CD8-positive, alpha-beta memory T cell (primary cell): ENCODE results near the gene LAPTM4A. TPM values are rescaled to one million over a fixed set of nuclear protein-coding genes. Genes with fewer than 3 reads are reported as not detected.

Source experiments
- CTCF ChIA-PET: fragments of 350-600 bp; sonication (Branson Sonifier 250); formaldehyde crosslinking; loops from one replicate; lab custom pipeline; 2021; ENCODE audit warnings: antibody characterized with exemption; lab: Charles Lee
- POLR2A ChIA-PET: fragments of 350-600 bp; sonication (Branson Sonifier 250); formaldehyde crosslinking; loops from one replicate; lab custom pipeline; 2021; ENCODE audit warnings: antibody characterized with exemption; lab: Charles Lee
- DNase-seq, 5 donors: peaks; one replicate each; pipeline versions ENCODE4 v3.0.0 to v3.0.0-alpha.2; 2020 to 2022; ENCODE audit warnings: mixed read lengths in 1 of 5
- H3K27ac ChIP-seq: one replicate; pipeline ENCODE4 v1.7.0; 2013; ENCODE audit warnings: low read depth, mild to moderate bottlenecking, low read length, moderate library complexity
- H3K27me3 ChIP-seq: 2 replicates; pipeline ENCODE4 v1.7.0; 2013; ENCODE audit warnings: low read length, mild to moderate bottlenecking; ENCODE audit not compliant: insufficient read depth, poor library complexity, severe bottlenecking
- H3K36me3 ChIP-seq: 2 replicates; pipeline ENCODE4 v1.7.0; 2013; ENCODE audit warnings: mild to moderate bottlenecking, low read length, moderate library complexity; ENCODE audit not compliant: insufficient read depth
- H3K4me1 ChIP-seq: 2 replicates; pipeline ENCODE4 v1.7.0; 2013; ENCODE audit warnings: mild to moderate bottlenecking, low read length, moderate library complexity; ENCODE audit not compliant: insufficient read depth
- H3K4me3 ChIP-seq: 2 replicates; pipeline ENCODE4 v1.7.0; 2013; ENCODE audit warnings: mild to moderate bottlenecking, low read length
- H3K9me3 ChIP-seq: 2 replicates; pipeline ENCODE4 v1.7.0; 2013; ENCODE audit warnings: mild to moderate bottlenecking, low read length
- H3K27ac Mint-ChIP-seq, 8 donors: one replicate each; pipeline ENCODE4 v1.8.0; 2020 to 2021; ENCODE audit warnings: mixed read lengths in 8 of 8, mild to moderate bottlenecking in 6 of 8, inconsistent platforms in 3 of 8, moderate library complexity in 3 of 8
- H3K27me3 Mint-ChIP-seq, 2 donors: one replicate each; pipeline ENCODE4 v1.8.0; 2020 to 2021; ENCODE audit warnings: mixed read lengths in 2 of 2, mild to moderate bottlenecking in 1 of 2, moderate library complexity in 1 of 2
- H3K36me3 Mint-ChIP-seq, 3 donors: one replicate each; pipeline ENCODE4 v1.8.0; 2020 to 2021; ENCODE audit warnings: mixed read lengths in 3 of 3, inconsistent platforms in 1 of 3, mild to moderate bottlenecking in 1 of 3
- H3K4me1 Mint-ChIP-seq, 3 donors: one replicate each; pipeline ENCODE4 v1.8.0; 2020 to 2021; ENCODE audit warnings: mixed read lengths in 3 of 3, inconsistent platforms in 1 of 3, mild to moderate bottlenecking in 1 of 3
- H3K4me3 Mint-ChIP-seq, 7 donors: one replicate each; pipeline ENCODE4 v1.8.0; 2020 to 2021; ENCODE audit warnings: mixed read lengths in 7 of 7, mild to moderate bottlenecking in 6 of 7, moderate library complexity in 4 of 7, inconsistent platforms in 2 of 7
- H3K9me3 Mint-ChIP-seq, 5 donors: one replicate each; pipeline ENCODE4 v1.8.0; 2020 to 2022; ENCODE audit warnings: mixed read lengths in 5 of 5, mild to moderate bottlenecking in 3 of 5, moderate library complexity in 2 of 5, inconsistent platforms in 1 of 5
- polyA plus RNA-seq: library from polyadenylated mRNA; unstranded; fragments of 300-500 nt; fragmentation: Illumina TruSeq; gene quantifications from one replicate; pipeline ENCODE4 v1.2.3, GENCODE V29; 2021
- total RNA-seq, 2 experiments: library from RNA; stranded (reverse); gene quantifications; one replicate each; pipeline ENCODE4 v1.2.3, GENCODE V29; 2021

LAPTM4A gene
- total and polyA plus RNA-seq, 3 experiments from 2014 or later, result 29.0 to 119 (median 31.0) TPM

DNA sequence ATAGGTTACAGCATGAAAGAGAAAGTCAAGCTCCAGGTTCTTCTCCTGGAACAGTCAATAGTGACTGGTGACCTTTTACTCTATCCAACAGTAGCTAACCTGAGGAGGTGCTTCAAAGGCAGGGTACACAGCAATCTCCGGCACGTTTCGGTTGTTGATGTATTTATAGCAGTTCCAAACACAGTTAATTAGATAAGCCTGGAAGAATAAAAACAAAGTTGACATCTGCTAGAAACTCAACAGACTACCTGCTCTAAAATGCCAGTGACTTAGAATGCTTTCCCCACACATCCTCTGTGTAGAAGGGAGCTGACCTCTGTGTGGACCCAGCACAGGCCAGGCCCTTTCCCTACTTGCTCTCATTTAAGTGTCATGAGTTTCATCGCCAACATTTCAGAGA is 17.2 kb downstream of the LAPTM4A start:
- H3K36me3 Mint-ChIP-seq, result peaks cover 41 to 95% (median 62%) of the 10 kb centered on the region in 3 donors
- H3K27ac Mint-ChIP-seq, result no peak overlapping the region
- H3K9me3 Mint-ChIP-seq, result peaks cover 0 to 1% (median 0%) of the 10 kb centered on the region in 5 donors
- POLR2A ChIA-PET, result no interaction called here
- peaks cover 0 to 24% (median 0%) of the 10 kb centered on the region in 3 donors for H3K4me1 Mint-ChIP-seq
- H3K27me3 ChIP-seq, result no peaks in the 10 kb centered on the region
- H3K9me3 ChIP-seq, result no peaks in the 10 kb centered on the region
- H3K36me3 ChIP-seq, result peaks cover 39% of the 10 kb centered on the region
- H3K4me1 ChIP-seq, result no peaks in the 10 kb centered on the region
- no peak overlapping the region for H3K27ac ChIP-seq
- H3K4me3 ChIP-seq, result no peak overlapping the region
- DNase-seq, result no peak
- no peaks in the 10 kb centered on the region for H3K27me3 Mint-ChIP-seq
- no peak overlapping the region for H3K4me3 Mint-ChIP-seq
- CTCF ChIA-PET, result interaction anchor here (1.3 kb wide), 1 partner anchor 19 kb away, joined by 5 read pairs; no protein-coding TSS in a partner anchor

DNA sequence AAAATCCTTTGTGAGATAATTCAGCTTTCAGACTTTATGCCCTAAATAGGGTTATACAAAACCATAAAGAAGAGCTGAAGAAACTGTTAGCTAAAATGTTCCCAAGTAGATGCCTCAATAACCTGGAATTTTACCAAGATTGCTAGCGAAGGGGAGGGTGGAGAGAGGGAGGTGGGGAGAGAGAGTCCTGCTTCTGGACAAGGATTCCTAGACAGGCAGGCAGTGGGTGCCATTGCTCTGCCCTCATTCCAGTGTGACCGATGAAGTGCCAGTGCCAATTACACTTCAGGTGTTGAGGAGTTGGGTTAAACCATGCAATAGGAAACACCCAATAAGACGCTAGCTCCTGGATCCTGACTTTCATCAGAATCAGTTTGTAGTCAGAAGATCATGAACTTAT is 18.1 kb downstream of the LAPTM4A start:
- Mint-ChIP-seq H3K27me3 (no peaks in the 10 kb centered on the region), H3K4me3 (no peak overlapping the region), H3K9me3 (peaks cover 0 to 1% (median 0%) of the 10 kb centered on the region in 5 donors), H3K36me3 (peaks cover 49 to 95% (median 63%) of the 10 kb centered on the region in 3 donors), H3K4me1 (peaks cover 0 to 20% (median 0%) of the 10 kb centered on the region in 3 donors), H3K27ac (no peak overlapping the region)
- no peak overlapping the region for H3K27ac ChIP-seq
- no peaks in the 10 kb centered on the region for H3K27me3 ChIP-seq
- H3K4me3 ChIP-seq, result no peak overlapping the region
- POLR2A ChIA-PET, result no interaction called here
- no peaks in the 10 kb centered on the region for H3K4me1 ChIP-seq
- CTCF ChIA-PET, result no interaction called here
- H3K9me3 ChIP-seq, result no peaks in the 10 kb centered on the region
- H3K36me3 ChIP-seq, result peaks cover 40% of the 10 kb centered on the region
- DNase-seq, result no peak

DNA sequence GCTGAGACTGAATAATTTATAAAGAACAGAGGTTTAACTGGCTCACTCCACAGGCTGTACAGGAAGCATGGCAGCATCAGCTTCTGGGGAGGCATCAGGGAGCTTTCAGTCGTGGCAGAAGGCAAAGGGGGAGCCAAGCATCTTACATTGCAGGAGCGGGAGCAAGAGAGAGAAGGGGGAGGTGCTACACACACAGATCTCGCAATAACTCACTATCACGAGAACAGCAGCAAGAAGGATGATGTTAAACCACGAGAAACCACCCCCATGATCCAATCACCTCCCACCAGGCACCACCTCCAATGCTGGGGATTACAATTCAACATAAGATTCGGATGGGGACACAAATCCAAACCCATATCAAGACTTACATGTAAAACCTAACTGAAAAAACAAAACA is 21.2 kb downstream of the LAPTM4A start:
- peaks cover 31% of the 10 kb centered on the region for H3K36me3 ChIP-seq
- no peak for DNase-seq
- H3K27ac ChIP-seq, result no peak overlapping the region
- no peaks in the 10 kb centered on the region for H3K9me3 ChIP-seq
- H3K27me3 ChIP-seq, result no peaks in the 10 kb centered on the region
- POLR2A ChIA-PET, result no interaction called here
- H3K4me1 ChIP-seq, result no peaks in the 10 kb centered on the region
- Mint-ChIP-seq H3K27me3 (no peaks in the 10 kb centered on the region), H3K27ac (peak overlapping the region in 1 of 8 donors; percentile 20), H3K4me1 (no peaks in the 10 kb centered on the region), H3K36me3 (peaks cover 43 to 77% (median 54%) of the 10 kb centered on the region in 3 donors), H3K4me3 (no peak overlapping the region), H3K9me3 (peaks cover 0 to 1% (median 0%) of the 10 kb centered on the region in 5 donors)
- CTCF ChIA-PET, result no interaction called here
- no peak overlapping the region for H3K4me3 ChIP-seq

DNA sequence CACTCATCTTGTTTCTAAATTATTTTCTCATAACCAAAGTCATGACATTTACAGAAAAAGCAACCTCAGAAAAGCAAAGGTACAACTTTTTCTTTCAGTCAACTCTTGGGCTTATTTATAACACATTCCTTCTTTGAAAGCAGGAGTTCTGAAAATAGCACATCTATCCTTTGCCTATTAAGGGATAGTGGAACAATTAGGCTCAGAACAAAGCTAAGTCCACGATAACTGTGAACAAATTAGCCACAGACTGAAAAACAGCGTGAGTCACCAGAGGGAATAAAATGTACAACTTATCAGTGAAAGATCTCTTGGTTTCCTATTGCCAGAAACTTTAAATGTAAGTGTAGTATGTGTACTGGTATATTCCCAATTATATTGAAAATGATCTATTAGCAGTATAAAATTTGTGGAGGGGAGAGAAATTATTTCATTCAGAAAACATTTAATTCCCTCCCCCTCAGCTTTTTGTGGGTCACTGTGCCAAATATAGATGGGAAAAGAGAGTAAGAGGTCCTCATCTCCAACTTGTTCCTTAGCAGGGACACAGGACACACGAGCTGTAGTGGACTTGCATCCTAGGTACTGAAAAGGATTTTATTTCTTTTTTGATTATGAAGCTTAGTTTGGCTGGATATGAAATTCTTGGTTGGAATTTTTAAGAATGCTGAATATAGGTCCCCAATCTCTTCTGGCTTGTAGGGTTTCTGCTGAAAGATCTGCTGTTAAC is 23.6 kb downstream of the LAPTM4A start:
- peaks cover 32 to 61% (median 55%) of the 10 kb centered on the region in 3 donors for H3K36me3 Mint-ChIP-seq
- Histone ChIP-seq H3K27me3 (no peaks in the 10 kb centered on the region), H3K27ac (no peak overlapping the region), H3K4me1 (no peaks in the 10 kb centered on the region), H3K36me3 (peaks cover 12% of the 10 kb centered on the region), H3K9me3 (no peaks in the 10 kb centered on the region), H3K4me3 (no peak overlapping the region)
- no peak for DNase-seq
- no peaks in the 10 kb centered on the region for H3K27me3 Mint-ChIP-seq
- no peak overlapping the region for H3K27ac Mint-ChIP-seq
- POLR2A ChIA-PET, result no interaction called here
- H3K9me3 Mint-ChIP-seq, result peaks cover 0 to 4% (median 0%) of the 10 kb centered on the region in 5 donors
- CTCF ChIA-PET, result interaction anchor here (1.6 kb wide), 1 partner anchor 12 kb away, joined by 4 read pairs; no protein-coding TSS in a partner anchor
- no peaks in the 10 kb centered on the region for H3K4me1 Mint-ChIP-seq
- H3K4me3 Mint-ChIP-seq, result no peak overlapping the region

DNA sequence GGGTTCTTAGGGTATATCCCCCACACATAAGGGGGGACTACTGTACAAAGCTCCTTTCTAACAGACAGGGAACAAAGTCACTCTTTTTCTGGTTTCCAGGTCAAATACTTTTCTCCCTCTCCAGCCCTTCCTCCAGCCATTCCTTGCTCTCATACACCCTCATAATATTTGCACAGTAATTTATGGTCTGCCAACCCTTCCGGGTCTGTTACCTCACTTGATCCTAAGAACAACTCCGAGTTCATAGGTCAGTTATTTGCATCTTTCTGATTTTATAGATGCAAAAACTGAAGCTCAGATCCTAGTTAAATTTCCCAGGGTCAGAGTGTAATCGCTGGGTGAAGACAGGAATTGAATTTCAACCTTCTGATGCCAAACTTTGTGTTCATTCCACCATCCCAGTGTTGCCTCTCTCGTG is 24.2 kb downstream of the LAPTM4A start:
- CTCF ChIA-PET, result no interaction called here
- H3K4me3 ChIP-seq, result no peak overlapping the region
- Mint-ChIP-seq H3K36me3 (peaks cover 27 to 56% (median 49%) of the 10 kb centered on the region in 3 donors), H3K27me3 (no peaks in the 10 kb centered on the region), H3K4me3 (no peak overlapping the region), H3K4me1 (no peaks in the 10 kb centered on the region), H3K27ac (no peak overlapping the region), H3K9me3 (peaks cover 0 to 5% (median under 1%) of the 10 kb centered on the region in 5 donors)
- no peaks in the 10 kb centered on the region for H3K27me3 ChIP-seq
- POLR2A ChIA-PET, result no interaction called here
- H3K9me3 ChIP-seq, result no peaks in the 10 kb centered on the region
- H3K27ac ChIP-seq, result no peak overlapping the region
- no peak for DNase-seq
- peaks cover 12% of the 10 kb centered on the region for H3K36me3 ChIP-seq
- no peaks in the 10 kb centered on the region for H3K4me1 ChIP-seq

DNA sequence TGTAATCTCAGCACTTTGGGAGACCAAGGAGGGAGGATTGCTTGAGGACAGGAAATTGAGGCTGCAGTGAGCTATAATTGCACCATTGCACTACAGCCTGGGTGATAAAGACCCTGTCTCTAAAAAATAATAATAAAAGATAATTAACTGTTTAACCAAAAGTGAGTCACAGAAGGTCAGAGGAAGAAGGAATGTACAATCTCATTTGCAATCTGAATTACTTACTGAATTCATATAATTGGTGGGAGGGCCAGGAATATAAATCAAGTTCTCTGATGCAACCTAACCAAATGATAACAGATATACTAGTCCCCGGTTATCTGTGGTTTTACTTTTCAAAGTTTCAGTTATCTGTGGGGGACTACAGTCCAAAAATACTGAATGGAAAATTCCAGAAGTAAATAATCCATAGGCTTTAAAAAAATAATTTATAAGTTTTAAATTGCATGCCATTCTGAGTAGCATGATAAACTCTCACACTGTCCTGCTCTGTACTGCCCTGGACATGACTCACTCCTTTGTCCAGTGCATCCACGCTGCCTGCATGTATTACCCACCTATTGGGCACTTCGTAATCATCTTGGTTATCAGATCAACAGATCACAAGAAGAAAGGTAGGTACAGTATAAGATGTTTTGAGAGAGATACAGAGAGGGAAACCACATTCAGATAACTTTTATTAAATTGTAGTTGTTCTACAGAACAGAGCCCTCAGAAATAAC is 26.2 kb downstream of the LAPTM4A start:
- H3K9me3 Mint-ChIP-seq, result peaks cover 11 to 21% (median 15%) of the 10 kb centered on the region in 5 donors
- POLR2A ChIA-PET, result no interaction called here
- H3K4me3 Mint-ChIP-seq, result no peak overlapping the region
- DNase-seq, result no peak
- no peaks in the 10 kb centered on the region for H3K4me1 Mint-ChIP-seq
- CTCF ChIA-PET, result no interaction called here
- H3K27me3 Mint-ChIP-seq, result peaks cover 0 to 1% of the 10 kb centered on the region in 2 donors
- no peak overlapping the region for H3K4me3 ChIP-seq
- no peaks in the 10 kb centered on the region for H3K9me3 ChIP-seq
- H3K27ac ChIP-seq, result no peak overlapping the region
- H3K27me3 ChIP-seq, result no peaks in the 10 kb centered on the region
- no peak overlapping the region for H3K27ac Mint-ChIP-seq
- H3K36me3 Mint-ChIP-seq, result peaks cover 16 to 53% (median 35%) of the 10 kb centered on the region in 3 donors
- H3K4me1 ChIP-seq, result no peaks in the 10 kb centered on the region
- peaks cover 8% of the 10 kb centered on the region for H3K36me3 ChIP-seq

DNA sequence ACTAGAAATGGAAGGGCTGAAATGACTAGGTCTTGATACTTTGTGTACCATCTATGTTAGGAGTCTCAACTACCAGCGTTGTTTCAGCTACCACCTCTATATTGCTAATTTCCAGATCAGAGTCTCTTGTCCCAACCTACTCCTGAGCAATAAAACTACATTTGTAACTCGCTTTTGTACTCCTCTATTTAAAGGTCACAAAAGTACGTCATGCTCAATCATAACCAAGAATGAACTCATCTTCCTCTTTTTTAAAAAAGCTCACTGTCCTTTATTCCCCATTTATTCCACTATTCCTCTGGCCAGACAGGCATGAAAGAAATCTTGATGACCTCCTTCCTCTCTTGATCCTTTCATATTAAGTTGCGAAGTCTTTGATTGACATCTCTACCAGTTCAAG is 27.7 kb downstream of the LAPTM4A start:
- H3K27me3 Mint-ChIP-seq, result peaks cover 0 to 1% of the 10 kb centered on the region in 2 donors
- no peak overlapping the region for H3K4me3 Mint-ChIP-seq
- no peak for DNase-seq
- CTCF ChIA-PET, result interaction anchor here (1.3 kb wide), 1 partner anchor 8 kb away, joined by 6 read pairs; no protein-coding TSS in a partner anchor
- no peaks in the 10 kb centered on the region for H3K36me3 ChIP-seq
- H3K4me1 Mint-ChIP-seq, result no peaks in the 10 kb centered on the region
- POLR2A ChIA-PET, result no interaction called here
- no peaks in the 10 kb centered on the region for H3K4me1 ChIP-seq
- peaks cover 8 to 49% (median 20%) of the 10 kb centered on the region in 3 donors for H3K36me3 Mint-ChIP-seq
- H3K4me3 ChIP-seq, result no peak overlapping the region
- H3K27ac Mint-ChIP-seq, result no peak overlapping the region
- H3K9me3 ChIP-seq, result no peaks in the 10 kb centered on the region
- H3K9me3 Mint-ChIP-seq, result peaks cover 11 to 21% (median 20%) of the 10 kb centered on the region in 5 donors
- no peaks in the 10 kb centered on the region for H3K27me3 ChIP-seq
- H3K27ac ChIP-seq, result no peak overlapping the region
